GM18502 (cell line): ENCODE results near the gene KRT39.

Source experiments
- ATAC-seq: cut with Tn5 transposase; IDR thresholded peaks from one replicate; pipeline ENCODE4 v1.9.1; 2021; ENCODE audit warnings: mild to moderate bottlenecking; ENCODE audit not compliant: unreplicated experiment, poor library complexity

The KRT39 gene

GRCh38 chr17:40981115-40981514 is 14.4 kb upstream of the KRT39 start:
- ATAC-seq = no peak

- no peak for ATAC-seq
These were observed 13.8 kb upstream of the KRT39 start for GRCh38 chr17:40980596-40980995.

GRCh38 chr17:40980117-40980516 is 13.4 kb upstream of the KRT39 start:
- ATAC-seq = no peak

GRCh38 chr17:40978575-40979151 is 11.9 kb upstream of the KRT39 start:
- ATAC-seq = no peak

- no peak for ATAC-seq
These were observed 8.8 kb upstream of the KRT39 start for GRCh38 chr17:40975516-40975915.

GRCh38 chr17:40974366-40974765 is 7.6 kb upstream of the KRT39 start:
- no peak for ATAC-seq

GRCh38 chr17:40967582-40967981 is 834 bp upstream of the KRT39 start:
- no peak for ATAC-seq

- ATAC-seq = no peak
These were observed 2.9 kb downstream of the KRT39 start for GRCh38 chr17:40963838-40964237.

GRCh38 chr17:40962059-40962561 is 4.6 kb downstream of the KRT39 start:
- ATAC-seq = no peak

GRCh38 chr17:40961591-40961990 is 5.2 kb downstream of the KRT39 start:
- ATAC-seq = no peak

- no peak for ATAC-seq
These were observed 6.6 kb downstream of the KRT39 start for GRCh38 chr17:40960144-40960543.

- no peak for ATAC-seq
These were observed 8.4 kb downstream of the KRT39 start for GRCh38 chr17:40958086-40958953.

- ATAC-seq = no peak
These were observed 10.1 kb downstream of the KRT39 start for GRCh38 chr17:40956401-40957254.

GRCh38 chr17:40953881-40954280 is 12.9 kb downstream of the KRT39 start:
- no peak for ATAC-seq

GRCh38 chr17:40952661-40953060 is 14.1 kb downstream of the KRT39 start:
- ATAC-seq = no peak

- no peak for ATAC-seq
These were observed 14.6 kb downstream of the KRT39 start for GRCh38 chr17:40952154-40952553.

GRCh38 chr17:40951011-40951622 is 15.6 kb downstream of the KRT39 start:
- no peak for ATAC-seq

- ATAC-seq = no peak
These were observed 16.6 kb downstream of the KRT39 start for GRCh38 chr17:40950176-40950575.

- ATAC-seq = no peak
These were observed 17.3 kb downstream of the KRT39 start for GRCh38 chr17:40949418-40949817.

GRCh38 chr17:40947929-40948328 is 18.8 kb downstream of the KRT39 start:
- no peak for ATAC-seq
